ENCODE results near the gene MYLIP. TPM values are rescaled to one million over a fixed set of nuclear protein-coding genes. Genes with fewer than 3 reads are reported as not detected.

Gene MYLIP
- total RNA-seq, 1 experiment from 2014 or later = 50.0 TPM

GRCh38 chr6:16087386-16087785, 41.5 kb upstream of the MYLIP start:
- no peak for TF ChIP-seq MXD4 (CRISPR knock-in tag; IDR thresholded peaks at IDR 0.05; ENCODE audit: borderline replicate concordance)
- no peak for TF ChIP-seq E2F4 (CRISPR knock-in tag; IDR thresholded peaks at IDR 0.05; ENCODE audit: borderline replicate concordance, low read depth)
- TF ChIP-seq EMX1 (CRISPR knock-in tag; IDR thresholded peaks at IDR 0.05) = no peak
- no peak for TF ChIP-seq ATF6 (CRISPR knock-in tag; IDR thresholded peaks at IDR 0.05)
- no peak for TF ChIP-seq FOXP1 (CRISPR knock-in tag; IDR thresholded peaks at IDR 0.05; ENCODE audit: borderline replicate concordance)
- no peak for TF ChIP-seq CREB1 (CRISPR knock-in tag; IDR thresholded peaks at IDR 0.05)
- Mint-ChIP-seq H3K27ac (no peak overlapping the region), H3K27me3 (ENCODE audit: low read depth) (no peaks in the 10 kb centered on the region), H3K4me1 (no peaks in the 10 kb centered on the region), H3K4me3 (no peak overlapping the region), H3K9me3 (no peaks in the 10 kb centered on the region), H3K36me3 (no peaks in the 10 kb centered on the region)
- CTCF ChIA-PET = no interaction called here
- POLR2A ChIA-PET = no interaction called here
- ATAC-seq (no peak), DNase-seq (ENCODE audit: low spot score) (no peak)

- Mint-ChIP-seq H3K4me1 (no peaks in the 10 kb centered on the region), H3K4me3 (no peak overlapping the region), H3K27ac (no peak overlapping the region), H3K9me3 (no peaks in the 10 kb centered on the region), H3K27me3 (ENCODE audit: low read depth) (no peaks in the 10 kb centered on the region), H3K36me3 (no peaks in the 10 kb centered on the region)
- TF ChIP-seq ARID4B (CRISPR knock-in tag; IDR thresholded peaks at IDR 0.05; ENCODE audit: borderline replicate concordance) = no peak
- TF ChIP-seq E2F1 (CRISPR knock-in tag; IDR thresholded peaks at IDR 0.05) = no peak
- no peak for TF ChIP-seq ZNF121 (CRISPR knock-in tag; IDR thresholded peaks at IDR 0.05)
- TF ChIP-seq ZBTB43 (CRISPR knock-in tag; IDR thresholded peaks at IDR 0.05) = no peak
- no peak for TF ChIP-seq ETV6 (CRISPR knock-in tag; IDR thresholded peaks at IDR 0.05)
- ChIA-PET POLR2A (no interaction called here), CTCF (no interaction called here)
- ATAC-seq (no peak), DNase-seq (ENCODE audit: low spot score) (no peak)
Observed at GRCh38 chr6:16088409-16088808, 40.5 kb upstream of the MYLIP start.
